B cell (primary cell): ENCODE results near the gene NR1H2. TPM values are rescaled to one million over a fixed set of nuclear protein-coding genes. Genes with fewer than 3 reads are reported as not detected.
A peak's percentile ranks its signal among the peaks of the same experiment; 100 is the strongest.

Experiments used
- ATAC-seq: fragments of 200-7000 bp; cut with Tn5 transposase; one replicate; pipeline ENCODE4 v1.10.0; 2021; ENCODE audit warnings: low read depth, mild to moderate bottlenecking, moderate number of reproducible peaks, moderate library complexity
- CTCF ChIA-PET: fragments of 350-600 bp; sonication (Branson Sonifier 250); formaldehyde crosslinking; loops from one replicate; lab custom pipeline; 2021; ENCODE audit warnings: antibody characterized with exemption, inconsistent platforms; lab: Charles Lee
- POLR2A ChIA-PET: fragments of 350-600 bp; sonication (Branson Sonifier 250); formaldehyde crosslinking; loops from one replicate; lab custom pipeline; 2021; ENCODE audit warnings: antibody characterized with exemption; lab: Charles Lee
- DNase-seq: peaks from one replicate; pipeline ENCODE4 v3.0.0; 2013
- H2AFZ ChIP-seq: 2 replicates; pipeline ENCODE4 v1.6.1; 2012; ENCODE audit warnings: mild to moderate bottlenecking, low read depth, low read length; ENCODE audit not compliant: insufficient read depth, poor library complexity, severe bottlenecking
- H3K27ac ChIP-seq, 2 donors: 1 replicate in 1 of 2; 2 replicates in 1 of 2; pipeline ENCODE4 v1.5.1; 2012 to 2013; ENCODE audit warnings: low read length in 2 of 2, mild to moderate bottlenecking in 2 of 2, moderate library complexity in 1 of 2
- H3K27me3 ChIP-seq, 4 experiments: fragments of 200-600 bp in 1 of 4; sonication (generic) in 1 of 4; replicated peaks in 1 of 4; 1 replicate in 2 of 4; 2 replicates in 2 of 4; pipeline versions ENCODE4 v1.6.1 to v1.7.0; 2013 to 2016; ENCODE audit warnings: low read length in 3 of 4, mild to moderate bottlenecking in 2 of 4, mixed read lengths in 1 of 4, moderate library complexity in 1 of 4; ENCODE audit not compliant: insufficient read depth in 4 of 4, control insufficient read depth in 3 of 4; ENCODE audit errors: control extremely low read depth in 1 of 4
- H3K36me3 ChIP-seq, 2 experiments: replicated peaks in 1 of 2; 1 replicate in 1 of 2; 2 replicates in 1 of 2; pipeline versions ENCODE4 v1.6.1 to v1.7.1; 2013; ENCODE audit warnings: low read length in 1 of 2; ENCODE audit not compliant: insufficient read depth in 2 of 2, control insufficient read depth in 1 of 2; ENCODE audit errors: control extremely low read depth in 1 of 2, extremely low read depth in 1 of 2
- H3K4me1 ChIP-seq, 2 donors: fragments of 200-600 bp in 1 of 2; sonication (generic) in 1 of 2; 1 replicate in 1 of 2; 2 replicates in 1 of 2; pipeline versions ENCODE4 v1.5.1 to v1.6.1; 2013 to 2017; ENCODE audit warnings: low read length in 2 of 2; ENCODE audit not compliant: control insufficient read depth in 2 of 2, insufficient read depth in 2 of 2
- H3K4me2 ChIP-seq: replicated peaks from 2 replicates; pipeline ENCODE3; 2012; ENCODE audit warnings: mild to moderate bottlenecking, low read depth, low read length; ENCODE audit not compliant: poor library complexity, severe bottlenecking
- H3K4me3 ChIP-seq, 5 experiments: fragments of 200-600 bp in 1 of 5; sonication (generic) in 1 of 5; 1 replicate in 3 of 5; 2 replicates in 2 of 5; pipeline versions ENCODE4 v1.5.1 to v1.7.0; 2011 to 2016; ENCODE audit warnings: low read length in 4 of 5, mild to moderate bottlenecking in 4 of 5, low read depth in 2 of 5, control low read depth in 1 of 5, moderate library complexity in 1 of 5; ENCODE audit not compliant: insufficient read depth in 1 of 5; ENCODE audit errors: control extremely low read depth in 1 of 5, extremely low read depth in 1 of 5
- H3K79me2 ChIP-seq: fragments of 200-600 bp; sonication (generic); one replicate; pipeline ENCODE4 v1.6.0; 2016; ENCODE audit warnings: low read length; ENCODE audit not compliant: control insufficient read depth, insufficient read depth
- H3K9ac ChIP-seq: fragments of 200-600 bp; sonication (generic); 2 replicates; pipeline ENCODE4 v1.6.1; 2017; ENCODE audit warnings: mild to moderate bottlenecking, low read length, moderate library complexity
- H3K9me3 ChIP-seq, 3 donors: one replicate each; pipeline versions ENCODE4 v1.6.1 to v1.7.1; 2013; ENCODE audit warnings: low read length in 2 of 3; ENCODE audit not compliant: control insufficient read depth in 2 of 3, insufficient read depth in 1 of 3; ENCODE audit errors: control extremely low read depth in 1 of 3
- H4K20me1 ChIP-seq: 2 replicates; pipeline ENCODE4 v1.6.0; 2012; ENCODE audit warnings: mild to moderate bottlenecking, low read length; ENCODE audit not compliant: insufficient read depth, control insufficient read depth, poor library complexity, severe bottlenecking
- H3K27ac Mint-ChIP-seq: one replicate; pipeline ENCODE4 v1.8.0; 2021; ENCODE audit warnings: mixed read lengths
- H3K27me3 Mint-ChIP-seq: one replicate; pipeline ENCODE4 v1.8.0; 2021; ENCODE audit warnings: mixed read lengths
- H3K4me1 Mint-ChIP-seq: one replicate; pipeline ENCODE4 v1.8.0; 2021; ENCODE audit warnings: mixed read lengths
- H3K4me3 Mint-ChIP-seq: one replicate; pipeline ENCODE4 v1.8.0; 2021; ENCODE audit warnings: mixed read lengths
- H3K9me3 Mint-ChIP-seq: one replicate; pipeline ENCODE4 v1.8.0; 2022; ENCODE audit warnings: mixed read lengths; ENCODE audit not compliant: insufficient read depth
- CTCF ChIP-seq: fragments of 200-600 bp; IDR thresholded peaks from one replicate; pipeline ENCODE4 v1.8.0; 2022; ENCODE audit warnings: antibody characterized with exemption, mild to moderate bottlenecking
- EZH2 ChIP-seq: IDR thresholded peaks from 2 replicates; pipeline ENCODE4 v1.6.1; 2012; ENCODE audit warnings: borderline replicate concordance, low read depth, mild to moderate bottlenecking, moderate library complexity, low read length; ENCODE audit not compliant: insufficient read depth, poor library complexity, severe bottlenecking
- WGBS: methylation state at CpG from one replicate; pipeline ENCODE4 v1.1.5; 2013; ENCODE audit warnings: missing lambda C conversion rate; ENCODE audit not compliant: insufficient coverage; 5-methylcytosine and 5-hydroxymethylcytosine counted together
- intact Hi-C: fragments of 100-400 bp; cut with micrococcal nuclease; formaldehyde crosslinking; loops from one replicate; pipeline ENCODE4 v1.10.0; 2022
- polyA plus RNA-seq: library from polyadenylated mRNA; depleted of rRNA; stranded (reverse); fragments of >200 nt; gene quantifications from 2 replicates; pipeline ENCODE4 v1.2.3, GENCODE V29; 2012
- total RNA-seq, 2 donors: library from RNA; stranded (reverse); fragments of 120-200 nt in 1 of 2; gene quantifications; 1 replicate in 1 of 2; 2 replicates in 1 of 2; pipeline versions ENCODE4 v1.2.3 to v1.2.4, GENCODE V29; 2013 to 2022

NR1H2 gene
- total and polyA plus RNA-seq, 2 donors (not counting 1 experiment from before 2014, with no cell fraction given), result 116 to 164 TPM

- Mint-ChIP-seq H3K27ac (peak overlapping the region; percentile 94), H3K9me3 (peaks cover 4% of the 10 kb centered on the region), H3K4me3 (peak overlapping the region; percentile 87), H3K4me1 (peaks cover 81% of the 10 kb centered on the region), H3K27me3 (peaks cover 3% of the 10 kb centered on the region)
- peak overlapping the region; percentile 82 for H3K4me2 ChIP-seq
- WGBS, result 9% methylated on average over 16 of the region's 20 CpGs
- POLR2A ChIA-PET, result interaction anchor here (1.0 to 7.1 kb wide), 6 partner anchors 12 to 128 kb away, joined by 3 to 122 read pairs (median 6); partner anchors contain the start of gene SPIB
- H2AFZ ChIP-seq, result peak overlapping the region; percentile 69
- CTCF ChIA-PET, result interaction anchor here (1.1 to 5.0 kb wide), 4 partner anchors 11 to 128 kb away, joined by 4 to 28 read pairs (median 6); no protein-coding TSS in a partner anchor
- H3K27ac ChIP-seq, result peak overlapping the region; percentile 49 to 68
- ATAC-seq (no peak), DNase-seq (peak; percentile 50)
- peaks cover 54 to 89% of the 10 kb centered on the region in 2 donors for H3K4me1 ChIP-seq
- H3K4me3 ChIP-seq, result peak overlapping the region in 4 of 5 experiments; percentile 37 to 71 (median 56)
- H3K9me3 ChIP-seq, result peaks cover 0 to 40% (median 0%) of the 10 kb centered on the region in 3 donors
- intact Hi-C loops, result loop anchor here (1.0 kb wide), 3 partner anchors 9 to 25 kb away; no protein-coding TSS in a partner anchor
- H3K27me3 ChIP-seq, result peaks cover 0 to 5% (median 2%) of the 10 kb centered on the region in 4 experiments
- peaks cover 34% of the 10 kb centered on the region for H3K79me2 ChIP-seq
- peak overlapping the region; percentile 54 for H3K9ac ChIP-seq
- H4K20me1 ChIP-seq, result peaks cover 55% of the 10 kb centered on the region
- TF ChIP-seq EZH2, result no peak
- TF ChIP-seq CTCF, result no peak
- peaks cover 0 to 35% of the 10 kb centered on the region in 2 experiments for H3K36me3 ChIP-seq
These were observed 43.8 kb upstream of the NR1H2 start for GRCh38 chr19:50332244-50333038.
